ENCODE results near the gene TCF25. TPM values are rescaled to one million over a fixed set of nuclear protein-coding genes. Genes with fewer than 3 reads are reported as not detected.
"Not testable (repeated sequence)": the region's sequence is repeated elsewhere in the genome, so short reads cannot be mapped to it uniquely, and the experiment has no call there.

The TCF25 gene
- total RNA-seq, 1 donor, result 163 TPM

DNA sequence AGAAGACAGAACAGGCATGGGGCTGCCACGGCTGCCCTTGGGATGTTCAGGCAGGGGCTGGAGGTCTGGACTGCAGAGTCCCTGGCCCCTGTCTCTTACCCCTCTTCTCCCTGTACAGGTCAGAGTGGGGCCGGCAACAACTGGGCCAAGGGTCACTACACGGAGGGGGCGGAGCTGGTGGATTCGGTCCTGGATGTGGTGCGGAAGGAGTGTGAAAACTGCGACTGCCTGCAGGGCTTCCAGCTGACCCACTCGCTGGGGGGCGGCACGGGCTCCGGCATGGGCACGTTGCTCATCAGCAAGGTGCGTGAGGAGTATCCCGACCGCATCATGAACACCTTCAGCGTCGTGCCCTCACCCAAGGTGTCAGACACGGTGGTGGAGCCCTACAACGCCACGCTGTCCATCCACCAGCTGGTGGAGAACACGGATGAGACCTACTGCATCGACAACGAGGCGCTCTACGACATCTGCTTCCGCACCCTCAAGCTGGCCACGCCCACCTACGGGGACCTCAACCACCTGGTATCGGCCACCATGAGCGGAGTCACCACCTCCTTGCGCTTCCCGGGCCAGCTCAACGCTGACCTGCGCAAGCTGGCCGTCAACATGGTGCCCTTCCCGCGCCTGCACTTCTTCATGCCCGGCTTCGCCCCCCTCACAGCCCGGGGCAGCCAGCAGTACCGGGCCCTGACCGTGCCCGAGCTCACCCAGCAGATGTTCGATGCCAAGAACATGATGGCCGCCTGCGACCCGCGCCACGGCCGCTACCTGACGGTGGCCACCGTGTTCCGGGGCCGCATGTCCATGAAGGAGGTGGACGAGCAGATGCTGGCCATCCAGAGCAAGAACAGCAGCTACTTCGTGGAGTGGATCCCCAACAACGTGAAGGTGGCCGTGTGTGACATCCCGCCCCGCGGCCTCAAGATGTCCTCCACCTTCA, 61.5 kb downstream of the TCF25 start:
- TF ChIP-seq, protein P1, sequence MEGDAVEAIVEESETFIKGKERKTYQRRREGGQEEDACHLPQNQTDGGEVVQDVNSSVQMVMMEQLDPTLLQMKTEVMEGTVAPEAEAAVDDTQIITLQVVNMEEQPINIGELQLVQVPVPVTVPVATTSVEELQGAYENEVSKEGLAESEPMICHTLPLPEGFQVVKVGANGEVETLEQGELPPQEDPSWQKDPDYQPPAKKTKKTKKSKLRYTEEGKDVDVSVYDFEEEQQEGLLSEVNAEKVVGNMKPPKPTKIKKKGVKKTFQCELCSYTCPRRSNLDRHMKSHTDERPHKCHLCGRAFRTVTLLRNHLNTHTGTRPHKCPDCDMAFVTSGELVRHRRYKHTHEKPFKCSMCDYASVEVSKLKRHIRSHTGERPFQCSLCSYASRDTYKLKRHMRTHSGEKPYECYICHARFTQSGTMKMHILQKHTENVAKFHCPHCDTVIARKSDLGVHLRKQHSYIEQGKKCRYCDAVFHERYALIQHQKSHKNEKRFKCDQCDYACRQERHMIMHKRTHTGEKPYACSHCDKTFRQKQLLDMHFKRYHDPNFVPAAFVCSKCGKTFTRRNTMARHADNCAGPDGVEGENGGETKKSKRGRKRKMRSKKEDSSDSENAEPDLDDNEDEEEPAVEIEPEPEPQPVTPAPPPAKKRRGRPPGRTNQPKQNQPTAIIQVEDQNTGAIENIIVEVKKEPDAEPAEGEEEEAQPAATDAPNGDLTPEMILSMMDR (IDR thresholded peaks at IDR 0.05; ENCODE audit: insufficient read depth, low read length), result no peak
- no peak overlapping the region for H3K4me3 ChIP-seq (ENCODE audit: low read depth, low read length)
- no peak for DNase-seq (ENCODE audit: low read depth)

DNA sequence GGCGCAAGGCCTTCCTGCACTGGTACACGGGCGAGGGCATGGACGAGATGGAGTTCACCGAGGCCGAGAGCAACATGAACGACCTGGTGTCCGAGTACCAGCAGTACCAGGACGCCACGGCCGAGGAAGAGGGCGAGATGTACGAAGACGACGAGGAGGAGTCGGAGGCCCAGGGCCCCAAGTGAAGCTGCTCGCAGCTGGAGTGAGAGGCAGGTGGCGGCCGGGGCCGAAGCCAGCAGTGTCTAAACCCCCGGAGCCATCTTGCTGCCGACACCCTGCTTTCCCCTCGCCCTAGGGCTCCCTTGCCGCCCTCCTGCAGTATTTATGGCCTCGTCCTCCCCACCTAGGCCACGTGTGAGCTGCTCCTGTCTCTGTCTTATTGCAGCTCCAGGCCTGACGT, 62.2 kb downstream of the TCF25 start:
- not testable (repeated sequence) for H3K4me3 ChIP-seq (ENCODE audit: low read depth, low read length); DNase-seq (ENCODE audit: low read depth)

DNA sequence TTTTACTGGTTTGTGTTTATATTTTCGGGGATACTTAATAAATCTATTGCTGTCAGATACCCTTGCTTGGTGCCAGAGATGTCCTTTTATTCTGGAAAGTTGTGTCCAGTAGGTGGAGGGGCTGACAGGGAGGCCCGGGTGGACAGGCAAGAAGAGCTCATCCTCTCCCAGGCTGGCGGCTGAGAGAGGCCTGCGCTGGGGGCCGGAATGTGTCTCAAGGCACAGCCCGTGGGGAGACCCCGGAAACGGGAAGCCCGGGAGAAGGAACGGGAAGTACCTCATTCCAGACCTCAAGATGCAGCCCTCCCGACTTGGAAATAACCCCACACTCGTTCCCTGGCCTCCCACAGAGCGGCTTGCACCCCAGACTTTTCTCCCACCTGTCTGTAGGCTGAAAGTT, 62.6 kb downstream of the TCF25 start:
- no peak for DNase-seq (ENCODE audit: low read depth)
- TF ChIP-seq, protein P1 (IDR thresholded peaks at IDR 0.05; ENCODE audit: insufficient read depth, low read length), result no peak
- H3K4me3 ChIP-seq (ENCODE audit: low read depth, low read length), result no peak overlapping the region

DNA sequence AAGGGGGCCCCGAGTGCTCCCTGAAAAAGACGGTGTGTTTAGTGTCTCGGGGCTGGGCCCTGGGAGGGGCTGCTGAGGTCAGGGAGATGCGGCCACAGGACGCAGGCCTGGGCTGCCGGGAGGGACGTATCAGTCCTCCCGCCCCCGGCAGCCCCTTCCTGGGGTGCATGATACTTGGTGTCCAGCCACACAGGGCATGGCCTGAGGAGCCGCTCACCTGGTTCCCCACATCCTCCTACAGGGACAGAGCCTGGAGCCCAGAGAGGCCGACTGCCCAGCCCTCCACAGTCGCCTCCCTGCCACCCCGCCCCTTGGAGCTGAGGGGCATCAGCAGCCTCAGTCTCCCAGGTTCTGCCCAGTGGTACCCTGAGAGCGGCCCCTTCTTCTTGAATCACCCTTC, 63.1 kb downstream of the TCF25 start:
- no peak overlapping the region for H3K4me3 ChIP-seq (ENCODE audit: low read depth, low read length)
- DNase-seq (ENCODE audit: low read depth), result no peak
- TF ChIP-seq, protein P1 (IDR thresholded peaks at IDR 0.05; ENCODE audit: insufficient read depth, low read length), result no peak

DNA sequence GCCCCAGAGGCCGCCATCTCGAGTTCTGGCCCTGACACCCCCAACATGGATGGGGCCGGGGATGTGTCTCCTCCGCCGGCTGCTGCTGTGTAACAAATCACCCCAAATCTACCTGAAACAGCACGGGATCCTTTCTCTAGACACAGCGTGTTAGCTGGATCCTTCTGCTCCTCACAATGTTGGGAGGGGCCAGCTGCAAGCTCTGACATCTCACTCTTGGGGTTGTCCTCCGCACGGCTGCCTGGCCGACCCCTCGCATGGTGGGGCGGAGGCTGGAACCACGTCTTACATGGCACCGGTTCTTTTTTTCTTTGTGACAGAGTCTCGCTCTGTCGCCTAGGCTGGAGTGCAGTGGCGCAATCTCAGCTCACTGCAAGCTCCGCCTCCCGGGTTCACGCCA, 63.6 kb downstream of the TCF25 start:
- no peak overlapping the region for H3K4me3 ChIP-seq (ENCODE audit: low read depth, low read length)
- TF ChIP-seq, protein P1 (IDR thresholded peaks at IDR 0.05; ENCODE audit: insufficient read depth, low read length), result no peak
- DNase-seq (ENCODE audit: low read depth), result no peak

DNA sequence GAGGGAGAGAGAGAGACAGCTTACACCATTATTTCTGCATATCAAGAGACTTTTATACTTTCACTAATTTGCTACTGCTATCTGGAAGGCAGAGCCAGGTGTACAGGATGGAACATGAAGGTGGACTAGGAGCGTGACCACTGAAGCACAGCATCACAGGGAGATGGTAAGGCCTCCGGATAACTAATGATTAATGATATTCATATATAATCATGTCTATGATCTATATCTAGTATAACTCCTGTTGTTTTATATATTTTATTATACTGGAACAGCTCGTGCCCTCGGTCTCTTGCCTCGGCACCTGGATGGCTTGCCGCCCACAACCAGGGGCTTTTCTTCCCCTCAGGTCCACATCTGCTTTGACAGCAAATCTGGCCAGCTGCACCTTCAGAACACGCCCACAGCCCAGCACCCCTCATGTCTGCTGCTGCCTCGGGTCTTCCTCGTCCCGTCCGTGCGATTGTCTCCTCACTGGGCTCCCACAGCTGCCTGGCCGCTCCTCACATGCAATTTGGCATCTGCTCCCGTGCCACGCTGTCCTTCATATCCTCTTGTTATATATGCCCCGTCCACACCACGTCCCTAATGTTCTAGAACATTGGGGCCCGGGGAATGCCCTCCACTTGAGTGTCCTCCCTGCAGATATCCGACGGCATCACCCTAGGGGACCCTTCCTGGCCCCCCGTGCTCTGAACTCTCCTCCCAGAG, 64.9 kb downstream of the TCF25 start:
- no peak overlapping the region for H3K4me3 ChIP-seq (ENCODE audit: low read depth, low read length)
- DNase-seq (ENCODE audit: low read depth), result no peak
- TF ChIP-seq, protein P1 (IDR thresholded peaks at IDR 0.05; ENCODE audit: insufficient read depth, low read length), result no peak

DNA sequence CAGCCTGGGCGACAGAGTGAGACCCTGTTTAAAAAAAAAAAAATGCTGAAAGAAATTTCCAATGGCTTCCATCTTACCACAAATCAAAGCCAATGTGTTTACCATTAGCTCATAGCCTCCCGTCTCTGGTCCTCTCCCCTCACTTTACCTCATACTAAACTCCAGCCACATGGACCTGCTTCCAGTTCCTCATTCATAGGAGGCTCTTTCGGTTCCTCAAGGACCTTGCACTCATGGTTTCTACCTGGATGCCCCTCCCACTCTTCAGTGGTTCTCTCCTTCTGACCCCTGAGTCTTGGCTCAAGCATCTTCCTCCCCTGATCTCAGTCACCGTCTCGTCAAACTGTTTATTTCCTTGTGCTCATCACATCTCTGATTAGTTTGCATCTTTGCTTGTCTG, 71.4 kb downstream of the TCF25 start:
- no peak for DNase-seq (ENCODE audit: low read depth)
- no peak overlapping the region for H3K4me3 ChIP-seq (ENCODE audit: low read depth, low read length)
- TF ChIP-seq, protein P1 (IDR thresholded peaks at IDR 0.05; ENCODE audit: insufficient read depth, low read length), result no peak

Data from fibroblast of the aortic adventitia (primary cell).